Progenitor cell of endocrine pancreas (in vitro differentiated cells): ENCODE results near the gene CELF6. TPM values are rescaled to one million over a fixed set of nuclear protein-coding genes. Genes with fewer than 3 reads are reported as not detected.
"Not testable (repeated sequence)": the region's sequence is repeated elsewhere in the genome, so short reads cannot be mapped to it uniquely, and the experiment has no call there.

Source experiments
- DNase-seq: peaks from one replicate; pipeline ENCODE4 v3.0.0; 2021; ENCODE audit warnings: low spot score; ENCODE audit not compliant: unreplicated experiment
- H3K27ac Mint-ChIP-seq: 2 replicates; pipeline ENCODE4 v1.8.0; 2021; ENCODE audit warnings: mild to moderate bottlenecking, moderate library complexity, mixed read lengths
- H3K27me3 Mint-ChIP-seq: 2 replicates; pipeline ENCODE4 v1.8.0; 2021; ENCODE audit warnings: mixed read lengths
- H3K36me3 Mint-ChIP-seq: 2 replicates; pipeline ENCODE4 v1.8.0; 2022; ENCODE audit warnings: mixed read lengths; ENCODE audit not compliant: insufficient read depth
- H3K4me1 Mint-ChIP-seq: 2 replicates; pipeline ENCODE4 v1.8.0; 2021; ENCODE audit warnings: low read depth, mixed read lengths
- H3K4me3 Mint-ChIP-seq: 2 replicates; pipeline ENCODE4 v1.8.0; 2021; ENCODE audit warnings: low read depth, mild to moderate bottlenecking, moderate library complexity, mixed read lengths
- H3K9me3 Mint-ChIP-seq: 2 replicates; pipeline ENCODE4 v1.8.0; 2021; ENCODE audit warnings: low read depth, mixed read lengths
- total RNA-seq: library from RNA; stranded (reverse); gene quantifications from 2 replicates; pipeline ENCODE4 v1.2.1, GENCODE V29; 2021
- TF ChIP-seq, protein P1 (sequence below): fragments of 200-600 bp; sonication (generic); IDR thresholded peaks from one replicate; pipeline ENCODE4 v1.5.0; 2021; ENCODE audit warnings: antibody characterized with exemption, mild to moderate bottlenecking; ENCODE audit not compliant: unreplicated experiment

CELF6 gene
- total RNA-seq, 1 donor from 2014 or later: 1.4 TPM

DNA sequence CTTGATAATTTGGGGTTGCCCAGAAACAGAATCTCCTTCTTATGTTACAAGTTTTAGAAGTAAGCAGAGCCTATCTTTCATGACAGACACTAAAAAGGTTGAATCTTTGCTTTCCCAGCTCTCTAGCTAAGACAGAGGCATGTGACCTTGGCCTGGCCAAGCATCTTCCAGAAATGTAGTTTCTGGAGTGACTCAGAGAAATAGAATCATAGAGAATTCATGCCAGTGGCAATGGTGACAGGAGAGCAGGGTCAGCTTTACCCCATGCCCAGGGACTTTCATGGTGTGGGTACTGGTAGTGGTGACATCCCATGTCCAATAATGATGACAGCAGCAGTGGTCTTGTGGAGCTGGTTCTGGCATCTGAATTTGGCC, 43.6 kb downstream of the CELF6 start:
- Mint-ChIP-seq H3K36me3 (no peaks in the 10 kb centered on the region), H3K4me3 (no peak overlapping the region), H3K9me3 (no peaks in the 10 kb centered on the region), H3K27me3 (peaks cover 28% of the 10 kb centered on the region), H3K4me1 (peaks cover 6% of the 10 kb centered on the region), H3K27ac (no peak overlapping the region)
- TF ChIP-seq, protein P1, sequence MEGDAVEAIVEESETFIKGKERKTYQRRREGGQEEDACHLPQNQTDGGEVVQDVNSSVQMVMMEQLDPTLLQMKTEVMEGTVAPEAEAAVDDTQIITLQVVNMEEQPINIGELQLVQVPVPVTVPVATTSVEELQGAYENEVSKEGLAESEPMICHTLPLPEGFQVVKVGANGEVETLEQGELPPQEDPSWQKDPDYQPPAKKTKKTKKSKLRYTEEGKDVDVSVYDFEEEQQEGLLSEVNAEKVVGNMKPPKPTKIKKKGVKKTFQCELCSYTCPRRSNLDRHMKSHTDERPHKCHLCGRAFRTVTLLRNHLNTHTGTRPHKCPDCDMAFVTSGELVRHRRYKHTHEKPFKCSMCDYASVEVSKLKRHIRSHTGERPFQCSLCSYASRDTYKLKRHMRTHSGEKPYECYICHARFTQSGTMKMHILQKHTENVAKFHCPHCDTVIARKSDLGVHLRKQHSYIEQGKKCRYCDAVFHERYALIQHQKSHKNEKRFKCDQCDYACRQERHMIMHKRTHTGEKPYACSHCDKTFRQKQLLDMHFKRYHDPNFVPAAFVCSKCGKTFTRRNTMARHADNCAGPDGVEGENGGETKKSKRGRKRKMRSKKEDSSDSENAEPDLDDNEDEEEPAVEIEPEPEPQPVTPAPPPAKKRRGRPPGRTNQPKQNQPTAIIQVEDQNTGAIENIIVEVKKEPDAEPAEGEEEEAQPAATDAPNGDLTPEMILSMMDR: no peak
- no peak for DNase-seq

DNA sequence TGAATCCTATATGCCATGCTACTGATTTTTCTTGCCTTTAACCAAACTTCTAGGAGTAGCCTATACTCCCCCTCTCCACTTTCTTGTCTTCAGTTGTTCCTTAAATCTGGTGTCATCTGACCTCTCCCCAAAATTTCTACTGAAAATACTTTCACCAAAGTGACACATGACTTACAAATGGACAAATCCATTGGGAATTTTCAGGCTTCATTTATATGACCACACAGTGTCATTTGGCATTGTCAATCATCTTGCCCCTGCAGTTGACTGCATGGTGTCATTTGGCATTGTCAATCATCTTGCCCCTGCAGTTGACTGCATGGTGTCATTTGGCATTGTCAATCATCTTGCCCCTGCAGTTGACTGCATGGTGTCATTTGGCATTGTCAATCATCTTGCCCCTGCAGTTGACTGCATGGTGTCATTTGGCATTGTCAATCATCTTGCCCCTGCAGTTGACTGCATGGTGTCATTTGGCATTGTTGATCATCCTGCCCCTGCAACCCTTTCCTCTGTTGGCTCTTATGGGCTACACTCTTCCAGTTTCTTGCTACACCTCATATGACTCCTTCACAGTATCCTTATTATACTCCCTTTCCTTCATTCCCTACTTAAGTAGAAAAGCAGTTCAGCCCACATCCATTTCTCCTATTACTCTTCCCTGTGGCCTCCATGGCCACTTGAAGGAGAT, 44.2 kb downstream of the CELF6 start:
- H3K4me1 Mint-ChIP-seq, H3K27ac Mint-ChIP-seq, DNase-seq, H3K4me3 Mint-ChIP-seq, H3K9me3 Mint-ChIP-seq, H3K36me3 Mint-ChIP-seq: not testable (repeated sequence)
- H3K27me3 Mint-ChIP-seq: peaks cover 28% of the 10 kb centered on the region

DNA sequence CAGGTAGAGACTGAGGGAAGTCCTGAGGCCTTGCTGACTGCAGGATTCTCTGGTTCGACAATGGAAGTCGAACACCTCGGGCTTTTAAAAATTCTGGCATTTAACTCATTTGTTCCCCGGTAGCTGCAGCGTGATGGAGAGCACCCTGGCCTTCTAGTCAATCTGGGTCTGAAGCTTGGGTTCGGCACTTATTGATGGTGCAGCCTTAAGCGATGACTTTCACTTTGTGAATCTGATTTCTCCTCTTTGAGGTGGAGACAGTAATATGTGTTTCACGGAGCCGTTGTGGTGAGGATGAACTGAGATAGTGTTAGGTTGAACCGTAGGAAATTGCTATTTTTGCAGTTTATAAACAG, 47.0 kb downstream of the CELF6 start:
- H3K27me3 Mint-ChIP-seq: peaks cover 28% of the 10 kb centered on the region
- no peak for DNase-seq
- H3K36me3 Mint-ChIP-seq: peaks cover 5% of the 10 kb centered on the region
- H3K9me3 Mint-ChIP-seq: no peaks in the 10 kb centered on the region
- peak overlapping the region; percentile 73 for H3K4me3 Mint-ChIP-seq
- no peak overlapping the region for H3K27ac Mint-ChIP-seq
- TF ChIP-seq, protein P1: peak; percentile 5
- H3K4me1 Mint-ChIP-seq: peaks cover 15% of the 10 kb centered on the region

DNA sequence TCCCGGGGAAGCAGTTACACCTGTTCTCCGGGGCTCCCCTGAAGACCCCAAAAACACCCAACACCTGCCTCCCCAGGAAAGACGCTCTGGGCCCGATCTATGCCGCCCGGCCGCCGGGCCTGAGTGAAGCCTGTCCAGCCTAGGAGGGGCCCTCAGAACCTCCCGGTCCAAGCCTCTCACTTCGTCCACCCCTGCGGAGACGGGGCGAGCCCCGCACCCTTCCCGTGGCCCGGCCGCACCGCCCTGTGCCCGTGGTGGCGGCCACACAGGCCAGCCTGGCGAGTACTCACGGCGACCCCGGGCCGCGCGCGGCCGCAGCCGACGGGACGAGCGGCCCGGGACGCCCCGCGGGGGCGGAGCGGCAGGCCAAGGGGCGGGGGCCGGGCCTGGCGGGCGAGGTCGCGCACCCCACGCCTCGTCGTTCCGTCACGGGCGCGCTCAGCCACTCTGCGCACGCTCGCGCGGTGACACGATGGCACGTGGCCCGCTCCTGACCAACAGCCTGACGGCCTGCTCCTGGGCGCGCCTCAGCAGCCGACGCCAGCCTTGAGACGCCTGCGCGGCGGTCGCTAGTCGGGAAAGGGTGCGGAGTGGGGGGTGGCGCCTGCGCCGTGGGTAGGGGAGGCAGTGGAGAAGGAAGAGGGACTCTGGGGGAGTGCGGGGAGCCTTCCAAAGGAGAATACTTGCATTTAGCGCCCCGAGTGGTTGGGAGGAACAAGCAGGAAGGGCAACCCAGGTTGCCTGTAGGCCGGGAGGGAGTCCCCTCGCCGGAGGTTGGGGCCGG, 47.6 kb downstream of the CELF6 start, which contains the start of gene PARP6:
Gene PARP6 (minus strand): TSS at position 342 of the 784 bp plus-strand sequence. CDS start 5,077 bp downstream, outside the sequence.
- DNase-seq: peak; percentile 93
- H3K36me3 Mint-ChIP-seq: peaks cover 5% of the 10 kb centered on the region
- peak within 1 kb of the TSS; percentile 88 for H3K4me3 Mint-ChIP-seq
- H3K27ac Mint-ChIP-seq: peak within 1 kb of the TSS; percentile 95
- H3K9me3 Mint-ChIP-seq: no peaks in the 10 kb centered on the region
- H3K27me3 Mint-ChIP-seq: peaks cover 24% of the 10 kb centered on the region
- H3K4me1 Mint-ChIP-seq: peaks cover 15% of the 10 kb centered on the region
- TF ChIP-seq, protein P1: peak; percentile 70

DNA sequence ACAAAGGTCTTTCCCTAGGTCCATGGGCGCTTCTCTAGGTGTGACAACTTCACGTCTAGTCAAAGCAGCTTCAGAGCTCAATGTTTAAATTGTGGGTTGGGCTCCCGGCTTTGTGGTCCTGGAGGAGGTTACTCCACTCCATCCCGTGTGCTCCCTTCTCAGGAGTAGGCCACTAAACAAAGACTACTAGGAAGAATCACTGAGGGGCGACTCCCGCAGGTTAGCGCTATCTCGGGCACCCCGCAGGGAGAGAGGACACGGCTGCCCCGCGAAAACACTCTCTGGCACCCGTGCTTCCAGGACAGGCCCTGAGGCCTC, 48.1 kb downstream of the CELF6 start:
- Mint-ChIP-seq H3K36me3 (peaks cover 8% of the 10 kb centered on the region), H3K4me3 (peak overlapping the region; percentile 88), H3K4me1 (peaks cover 15% of the 10 kb centered on the region), H3K27ac (peak overlapping the region; percentile 95), H3K9me3 (no peaks in the 10 kb centered on the region), H3K27me3 (peaks cover 19% of the 10 kb centered on the region)
- no peak for DNase-seq
- TF ChIP-seq, protein P1: no peak
